Spleen (tissue), 11 donors: ENCODE results near the gene RAD51B. TPM values are rescaled to one million over a fixed set of nuclear protein-coding genes. Genes with fewer than 3 reads are reported as not detected.
A peak's percentile ranks its signal among the peaks of the same experiment; 100 is the strongest.

Experiments
- DNase-seq: peaks from one replicate; pipeline ENCODE4 v3.0.0-alpha.2; 2020
- H3K27ac ChIP-seq, 8 donors: fragments of 200-600 bp; sonication (generic) in 7 of 8; 1 replicate in 4 of 8; 2 replicates in 4 of 8; pipeline versions ENCODE4 v1.5.0 to v1.8.0; 2016 to 2021; ENCODE audit warnings: inconsistent platforms in 4 of 8, mild to moderate bottlenecking in 4 of 8, moderate library complexity in 1 of 8
- H3K27me3 ChIP-seq, 7 donors: fragments of 200-600 bp; sonication (generic) in 6 of 7; replicated peaks in 1 of 7; 1 replicate in 4 of 7; 2 replicates in 3 of 7; pipeline versions ENCODE4 v1.5.0 to v1.8.0; 2016 to 2021; ENCODE audit warnings: inconsistent platforms in 3 of 7, mild to moderate bottlenecking in 1 of 7
- H3K36me3 ChIP-seq, 6 donors: fragments of 200-600 bp; sonication (generic) in 5 of 6; 1 replicate in 4 of 6; 2 replicates in 2 of 6; pipeline versions ENCODE4 v1.5.0 to v1.8.0; 2016 to 2021; ENCODE audit warnings: inconsistent platforms in 2 of 6
- H3K4me1 ChIP-seq, 6 donors: fragments of 200-600 bp; sonication (generic) in 5 of 6; 1 replicate in 3 of 6; 2 replicates in 3 of 6; pipeline versions ENCODE4 v1.5.0 to v1.8.0; 2016 to 2021; ENCODE audit warnings: inconsistent platforms in 3 of 6
- H3K4me3 ChIP-seq, 8 donors: fragments of 200-600 bp; sonication (generic) in 7 of 8; 1 replicate in 4 of 8; 2 replicates in 4 of 8; pipeline versions ENCODE4 v1.5.0 to v1.8.0; 2016 to 2021; ENCODE audit warnings: inconsistent platforms in 4 of 8, mild to moderate bottlenecking in 4 of 8, moderate library complexity in 2 of 8
- H3K9me3 ChIP-seq, 8 donors: fragments of 200-600 bp; sonication (generic) in 7 of 8; 1 replicate in 4 of 8; 2 replicates in 4 of 8; pipeline versions ENCODE4 v1.5.0 to v1.8.0; 2016 to 2021; ENCODE audit warnings: inconsistent platforms in 4 of 8
- CTCF ChIP-seq, 11 experiments: fragments of 200-600 bp in 7 of 11; fragments of 450-650 bp in 4 of 11; sonication (generic) in 4 of 11; IDR thresholded peaks in 8 of 11; conservative IDR thresholded peaks in 3 of 11; 1 replicate in 7 of 11; 2 replicates in 4 of 11; pipeline versions ENCODE4 v1.4.0 to v1.8.0; 2016 to 2021; ENCODE audit warnings: antibody characterized with exemption in 11 of 11, inconsistent platforms in 4 of 11, mild to moderate bottlenecking in 1 of 11
- POLR2A ChIP-seq, 3 donors: fragments of 450-650 bp; IDR thresholded peaks; one replicate each; pipeline ENCODE4 v1.5.1; 2017; ENCODE audit warnings: antibody characterized with exemption in 3 of 3, mild to moderate bottlenecking in 1 of 3
- POLR2AphosphoS5 ChIP-seq, 3 donors: sonication (generic); formaldehyde crosslinking; IDR thresholded peaks; one replicate each; pipeline ENCODE4 v1.5.1; 2017; ENCODE audit warnings: antibody characterized with exemption in 3 of 3
- WGBS, 5 donors: extraction: QIAGEN DNeasy Blood & Tissue Kit in 3 of 5; methylation state at CpG; one replicate each; pipeline versions ENCODE4 v1.1.5 to v1.1.7; 2013 to 2018; 5-methylcytosine and 5-hydroxymethylcytosine counted together
- intact Hi-C: fragments of 100-400 bp; cut with DNase I; formaldehyde crosslinking; loops from one replicate; pipeline ENCODE4 v1.15.0; 2023; ENCODE audit warnings: low total_unique reads
- polyA plus RNA-seq, 3 donors: library from polyadenylated mRNA; stranded (reverse); fragments of 200-250 nt; gene quantifications; one replicate each; pipeline ENCODE4 v1.2.1, GENCODE V29; 2013
- total RNA-seq, 7 donors: library from RNA; depleted of rRNA in 3 of 7; stranded (reverse); fragments of >200 nt in 3 of 7; fragmentation: NEBNext Ultra II Directional in 4 of 7; extraction: Animal tissue kit (Norgen Biotek cat#: 25700) in 4 of 7; gene quantifications; one replicate each; pipeline versions ENCODE4 v1.1.0 to v1.2.1, GENCODE V29; 2016 to 2021
- donor health status: healthy with polysubstance abuse.
- donor health status: DM: no; HTN: no; CAD: no; lungs with moderate emphysema.
- donor health status: DM: no; HTN: no; CAD: no.
- donor health status: Bipolar disorder and iron deficiency.
- donor health status: healthy.
- donor health status: DM: no; HTN: no; CAD: no.
- donor health status: DM: yes; HTN: yes; CAD: no.

Gene RAD51B
- total and polyA plus RNA-seq, 10 donors, result 4.2 to 43.7 (median 29.8) TPM

- no peak for DNase-seq
- WGBS, 5 donors, result 62 to 83% (median 69%) methylated on average over 7 of the region's 7 CpGs
- no peak for TF ChIP-seq CTCF (IDR thresholded peaks at IDR 0.05 in 8 of 11, conservative IDR thresholded peaks at IDR 0.05 in 3 of 11)
- TF ChIP-seq POLR2A (IDR thresholded peaks at IDR 0.05), result no peak
- no peak for TF ChIP-seq POLR2AphosphoS5 (IDR thresholded peaks at IDR 0.05)
- peaks cover 18 to 91% (median 62%) of the 10 kb centered on the region in 6 donors for H3K4me1 ChIP-seq
- H3K36me3 ChIP-seq, result no peaks in the 10 kb centered on the region
- H3K27ac ChIP-seq, result peak overlapping the region in 7 of 8 donors; percentile 32 to 92 (median 84)
- intact Hi-C loops, result loop anchor here (10.0 kb wide), 1 partner anchor 98 kb away; no protein-coding TSS in a partner anchor
- no peak overlapping the region for H3K4me3 ChIP-seq
- no peaks in the 10 kb centered on the region for H3K9me3 ChIP-seq
- no peaks in the 10 kb centered on the region for H3K27me3 ChIP-seq
These were observed 447.4 kb downstream of the RAD51B start for GRCh38 chr14:68266998-68267397.

- H3K27ac ChIP-seq, result peak overlapping the region; percentile 24 to 92 (median 83)
- H3K4me3 ChIP-seq, result no peak overlapping the region
- no peaks in the 10 kb centered on the region for H3K27me3 ChIP-seq
- intact Hi-C loops, result loop anchor here (10.0 kb wide), 1 partner anchor 97 kb away; no protein-coding TSS in a partner anchor
- no peak for TF ChIP-seq CTCF (IDR thresholded peaks at IDR 0.05 in 8 of 11, conservative IDR thresholded peaks at IDR 0.05 in 3 of 11)
- TF ChIP-seq POLR2AphosphoS5 (IDR thresholded peaks at IDR 0.05), result peak in 1 of 3 donors; percentile 64
- no peak for TF ChIP-seq POLR2A (IDR thresholded peaks at IDR 0.05)
- 21 to 42% (median 36%) methylated on average over 2 of the region's 2 CpGs for WGBS, 5 donors
- no peaks in the 10 kb centered on the region for H3K36me3 ChIP-seq
- DNase-seq, result no peak
- H3K4me1 ChIP-seq, result peaks cover 18 to 91% (median 71%) of the 10 kb centered on the region in 6 donors
- H3K9me3 ChIP-seq, result no peaks in the 10 kb centered on the region
These were observed 448.6 kb downstream of the RAD51B start for GRCh38 chr14:68268197-68268596.

GRCh38 chr14:68268719-68269118 is 449.1 kb downstream of the RAD51B start:
- Histone ChIP-seq H3K4me3 (no peak overlapping the region), H3K27me3 (no peaks in the 10 kb centered on the region), H3K36me3 (no peaks in the 10 kb centered on the region), H3K4me1 (peaks cover 18 to 91% (median 72%) of the 10 kb centered on the region in 6 donors), H3K9me3 (no peaks in the 10 kb centered on the region), H3K27ac (peak overlapping the region; percentile 24 to 92 (median 83))
- 77 to 88% (median 80%) methylated on average over 1 of the region's 1 CpG for WGBS, 5 donors
- no peak for DNase-seq
- intact Hi-C loops, result loop anchor here (10.0 kb wide), 1 partner anchor 96 kb away; no protein-coding TSS in a partner anchor
- TF ChIP-seq CTCF (IDR thresholded peaks at IDR 0.05 in 8 of 11, conservative IDR thresholded peaks at IDR 0.05 in 3 of 11) (no peak), POLR2AphosphoS5 (IDR thresholded peaks at IDR 0.05) (no peak), POLR2A (IDR thresholded peaks at IDR 0.05) (no peak)

- peaks cover 18 to 92% (median 72%) of the 10 kb centered on the region in 6 donors for H3K4me1 ChIP-seq
These were observed 449.8 kb downstream of the RAD51B start for GRCh38 chr14:68269136-68269927.

More at GRCh38 chr14:68269136-68269927, 449.8 kb downstream of the RAD51B start:
- Histone ChIP-seq H3K27ac (peak overlapping the region; percentile 24 to 92 (median 83)), H3K27me3 (no peaks in the 10 kb centered on the region), H3K36me3 (no peaks in the 10 kb centered on the region), H3K4me3 (no peak overlapping the region), H3K9me3 (no peaks in the 10 kb centered on the region)
- TF ChIP-seq CTCF (IDR thresholded peaks at IDR 0.05 in 8 of 11, conservative IDR thresholded peaks at IDR 0.05 in 3 of 11), result no peak
- no peak for TF ChIP-seq POLR2A (IDR thresholded peaks at IDR 0.05)
- TF ChIP-seq POLR2AphosphoS5 (IDR thresholded peaks at IDR 0.05), result no peak
- WGBS, 5 donors, result 70 to 77% (median 74%) methylated on average over 8 of the region's 8 CpGs
- no peak for DNase-seq
- intact Hi-C loops, result loop anchor here (10.0 kb wide), 1 partner anchor 95 kb away; no protein-coding TSS in a partner anchor
